Dermis lymphatic vessel endothelial cell (primary cell): ENCODE results near the gene DNAJC25. TPM values are rescaled to one million over a fixed set of nuclear protein-coding genes. Genes with fewer than 3 reads are reported as not detected.

ENCODE experiments used
- total RNA-seq: library from RNA; depleted of rRNA; stranded (reverse); fragments of >200 nt; gene quantifications from 2 replicates; pipeline ENCODE4 v1.2.1, GENCODE V29; 2014

The DNAJC25 gene
- total RNA-seq: 2.4 and 2.7 TPM in 2 replicates

DNA sequence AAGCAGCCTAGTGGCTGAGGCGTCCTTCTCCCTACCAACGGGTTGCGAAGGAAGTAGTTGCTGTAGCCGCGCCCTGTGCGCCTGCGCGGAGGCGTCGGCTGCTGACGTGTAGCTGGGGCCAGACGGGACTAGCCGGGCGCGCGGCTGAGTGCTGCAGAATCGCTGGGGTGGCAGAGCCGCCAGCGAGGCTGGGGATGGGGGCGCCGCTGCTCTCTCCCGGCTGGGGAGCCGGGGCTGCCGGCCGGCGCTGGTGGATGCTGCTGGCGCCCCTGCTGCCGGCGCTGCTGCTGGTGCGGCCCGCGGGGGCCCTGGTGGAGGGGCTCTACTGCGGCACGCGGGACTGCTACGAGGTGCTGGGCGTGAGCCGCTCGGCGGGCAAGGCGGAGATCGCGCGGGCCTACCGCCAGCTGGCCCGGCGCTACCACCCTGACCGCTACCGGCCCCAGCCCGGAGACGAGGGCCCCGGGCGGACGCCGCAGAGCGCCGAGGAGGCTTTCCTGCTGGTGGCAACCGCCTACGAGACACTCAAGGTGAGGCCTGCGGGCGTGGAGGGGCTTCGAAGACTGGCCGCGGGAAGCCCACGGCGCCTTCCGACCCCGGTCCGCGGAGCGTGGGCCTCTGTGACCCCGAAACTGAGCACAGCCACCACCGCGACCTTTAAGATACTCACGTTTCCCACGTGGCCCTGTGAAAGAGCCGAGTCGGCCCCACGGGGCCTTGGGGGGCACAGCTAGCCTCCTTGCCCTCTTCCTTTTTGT lies at the start of gene DNAJC25:
Gene DNAJC25 (plus strand): TSS at position 121 of the 758 bp plus-strand sequence. CDS start 74 bp downstream, at position 195.

DNA sequence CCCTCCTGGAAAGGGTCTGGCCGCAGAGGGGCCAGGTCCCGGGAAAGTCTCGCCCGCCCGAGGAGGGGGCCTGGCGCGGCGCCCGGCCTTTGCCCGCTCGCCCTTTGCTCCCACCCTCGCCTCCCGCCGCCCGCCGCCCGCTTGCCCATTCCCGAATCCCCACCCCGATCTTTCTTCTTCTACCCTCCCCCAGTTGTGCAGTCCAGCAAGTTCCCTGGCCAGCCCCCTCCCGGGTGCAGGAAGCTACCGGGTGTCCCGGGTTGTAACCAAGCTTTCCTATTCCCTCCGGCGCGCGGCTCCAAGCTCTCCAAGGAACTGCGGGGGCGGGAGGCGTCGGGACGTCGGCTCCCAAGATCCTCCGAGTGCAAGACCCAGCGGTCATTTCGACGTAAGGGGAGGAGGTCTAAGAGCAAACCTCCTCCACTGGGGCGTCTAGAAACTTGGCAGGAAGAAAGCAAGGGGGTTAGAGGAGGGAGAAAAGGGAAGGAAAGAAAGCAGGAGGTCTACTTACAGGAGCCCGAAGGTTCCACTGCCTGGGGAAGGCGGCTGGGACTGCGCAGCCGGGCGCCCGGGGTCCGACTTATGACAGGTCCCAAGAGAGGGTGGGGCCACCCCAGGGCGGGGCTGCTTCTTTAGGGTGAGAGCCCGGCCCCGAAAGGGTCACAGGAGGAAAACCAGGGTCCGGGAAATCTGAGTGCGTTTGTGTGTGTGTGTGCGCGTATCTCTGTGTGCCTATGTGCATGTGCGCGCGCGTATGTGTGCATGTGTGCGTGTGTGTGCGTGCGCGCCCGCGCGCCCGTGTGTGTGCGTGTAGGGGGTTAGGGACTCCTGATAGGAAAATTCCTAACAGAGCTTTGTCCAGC lies 31.8 kb upstream of the DNAJC25 start, which contains the start of gene PTGR1:
Gene PTGR1 (minus strand): TSS at position 556 of the 863 bp plus-strand sequence. CDS start 2,225 bp downstream, outside the sequence.

DNA sequence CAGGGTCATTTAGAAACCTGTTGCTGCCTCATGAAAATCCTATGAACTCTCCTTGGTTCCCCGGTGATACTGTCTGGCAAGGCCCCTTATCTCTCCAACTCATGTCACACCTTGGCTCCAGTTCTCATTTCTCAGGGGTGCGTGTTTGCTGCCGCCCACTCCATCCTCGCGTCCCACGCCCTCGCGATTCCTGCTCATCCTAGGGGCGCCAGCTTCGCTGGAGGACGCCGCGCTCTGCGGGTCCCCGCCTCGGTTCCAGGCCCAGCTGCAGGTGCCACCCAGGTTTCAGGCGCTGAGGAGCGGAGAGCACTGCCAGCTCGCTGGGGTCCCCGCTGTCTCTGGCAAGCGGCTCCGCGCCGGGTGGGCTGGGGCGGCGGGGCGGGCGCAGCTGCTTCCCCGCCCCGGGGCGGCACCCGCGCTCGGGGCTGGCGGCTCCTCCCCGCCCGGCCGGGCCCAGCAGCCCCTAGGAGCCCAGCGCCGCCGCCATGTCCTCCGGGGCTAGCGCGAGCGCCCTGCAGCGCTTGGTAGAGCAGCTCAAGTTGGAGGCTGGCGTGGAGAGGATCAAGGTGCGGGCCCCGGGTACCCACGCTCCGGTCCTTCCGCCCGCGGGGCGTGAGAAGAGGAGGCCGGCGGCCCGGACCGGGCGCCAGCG lies 30.1 kb downstream of the DNAJC25 start, which contains the start of gene GNG10:
Gene GNG10 (plus strand): TSS at position 456 of the 652 bp plus-strand sequence. CDS start 30 bp downstream, at position 486.

Other genes with a start within 250 kb of the DNAJC25 start
- 103 and 118 TPM in 2 replicates for gene ECPAS, start 147.0 kb upstream of the DNAJC25 start, total RNA-seq
- gene ZNF483, start 106.2 kb upstream of the DNAJC25 start, total RNA-seq: 2.4 and 2.9 TPM in 2 replicates
- 4.5 and 8.5 TPM in 2 replicates for gene PTGR1, start 31.7 kb upstream of the DNAJC25 start, total RNA-seq
- gene GNG10, start 30.3 kb downstream of the DNAJC25 start, total RNA-seq: 68.7 and 74.9 TPM in 2 replicates
- gene SHOC1, start 163.6 kb downstream of the DNAJC25 start, total RNA-seq: not detected in 2 replicates